Nephron progenitor cell (in vitro differentiated cells): ENCODE results near the gene KREMEN1.

Experiments used
- DNase-seq: peaks from one replicate; pipeline ENCODE4 v3.0.0; 2021
- H3K27ac Mint-ChIP-seq: 2 replicates; pipeline ENCODE4 v1.8.0; 2021; ENCODE audit warnings: mild to moderate bottlenecking, moderate library complexity, mixed read lengths
- H3K27me3 Mint-ChIP-seq: 2 replicates; pipeline ENCODE4 v1.8.0; 2021; ENCODE audit warnings: mild to moderate bottlenecking, low read depth, mixed read lengths; ENCODE audit not compliant: poor library complexity
- H3K36me3 Mint-ChIP-seq: 2 replicates; pipeline ENCODE4 v1.8.0; 2021; ENCODE audit warnings: low read depth, mixed read lengths
- H3K4me1 Mint-ChIP-seq: 2 replicates; pipeline ENCODE4 v1.8.0; 2021; ENCODE audit warnings: mixed read lengths
- H3K4me3 Mint-ChIP-seq: 2 replicates; pipeline ENCODE4 v1.8.0; 2021; ENCODE audit warnings: mild to moderate bottlenecking, moderate library complexity, mixed read lengths
- H3K9me3 Mint-ChIP-seq: 2 replicates; pipeline ENCODE4 v1.8.0; 2021; ENCODE audit warnings: mild to moderate bottlenecking, moderate library complexity, mixed read lengths
- CTCF ChIP-seq: fragments of 200-600 bp; sonication (generic); IDR thresholded peaks from 2 replicates; pipeline ENCODE4 v1.5.0; 2021; ENCODE audit warnings: antibody characterized with exemption

KREMEN1 gene

GRCh38 chr22:29208502-29208862 is 135.6 kb downstream of the KREMEN1 start:
- DNase-seq: no peak
- H3K36me3 Mint-ChIP-seq: no peaks in the 10 kb centered on the region
- H3K4me3 Mint-ChIP-seq: peak overlapping the region; percentile 63
- no peaks in the 10 kb centered on the region for H3K9me3 Mint-ChIP-seq
- H3K27ac Mint-ChIP-seq: no peak overlapping the region
- no peaks in the 10 kb centered on the region for H3K27me3 Mint-ChIP-seq
- no peak for TF ChIP-seq CTCF
- H3K4me1 Mint-ChIP-seq: peaks cover 82% of the 10 kb centered on the region

GRCh38 chr22:29208879-29209623 is 136.2 kb downstream of the KREMEN1 start:
- peak; percentile 47 for DNase-seq
- peaks cover 82% of the 10 kb centered on the region for H3K4me1 Mint-ChIP-seq
- H3K27ac Mint-ChIP-seq: no peak overlapping the region
- H3K27me3 Mint-ChIP-seq: no peaks in the 10 kb centered on the region
- TF ChIP-seq CTCF: no peak
- H3K9me3 Mint-ChIP-seq: no peaks in the 10 kb centered on the region
- no peaks in the 10 kb centered on the region for H3K36me3 Mint-ChIP-seq
- no peak overlapping the region for H3K4me3 Mint-ChIP-seq

GRCh38 chr22:29209624-29209929 is 136.7 kb downstream of the KREMEN1 start:
- H3K36me3 Mint-ChIP-seq: no peaks in the 10 kb centered on the region
- no peaks in the 10 kb centered on the region for H3K9me3 Mint-ChIP-seq
- TF ChIP-seq CTCF: no peak
- peaks cover 82% of the 10 kb centered on the region for H3K4me1 Mint-ChIP-seq
- H3K27me3 Mint-ChIP-seq: no peaks in the 10 kb centered on the region
- peak overlapping the region; percentile 76 for H3K27ac Mint-ChIP-seq
- H3K4me3 Mint-ChIP-seq: peak overlapping the region; percentile 48
- no peak for DNase-seq

GRCh38 chr22:29211066-29211465 is 138.2 kb downstream of the KREMEN1 start:
- H3K27ac Mint-ChIP-seq: peak overlapping the region; percentile 91
- H3K4me1 Mint-ChIP-seq: peaks cover 86% of the 10 kb centered on the region
- no peaks in the 10 kb centered on the region for H3K9me3 Mint-ChIP-seq
- peaks cover 5% of the 10 kb centered on the region for H3K27me3 Mint-ChIP-seq
- H3K36me3 Mint-ChIP-seq: no peaks in the 10 kb centered on the region
- DNase-seq: no peak
- TF ChIP-seq CTCF: no peak
- peak overlapping the region; percentile 59 for H3K4me3 Mint-ChIP-seq

GRCh38 chr22:29211466-29211865 is 138.6 kb downstream of the KREMEN1 start:
- Mint-ChIP-seq H3K36me3 (no peaks in the 10 kb centered on the region), H3K4me3 (peak overlapping the region; percentile 59), H3K27ac (peak overlapping the region; percentile 91), H3K27me3 (peaks cover 5% of the 10 kb centered on the region), H3K9me3 (no peaks in the 10 kb centered on the region), H3K4me1 (peaks cover 84% of the 10 kb centered on the region)
- TF ChIP-seq CTCF: no peak
- no peak for DNase-seq

GRCh38 chr22:29212743-29213142 is 139.9 kb downstream of the KREMEN1 start:
- H3K4me1 Mint-ChIP-seq: peaks cover 72% of the 10 kb centered on the region
- no peaks in the 10 kb centered on the region for H3K9me3 Mint-ChIP-seq
- peak overlapping the region; percentile 37 for H3K4me3 Mint-ChIP-seq
- no peak for TF ChIP-seq CTCF
- no peaks in the 10 kb centered on the region for H3K36me3 Mint-ChIP-seq
- peak overlapping the region; percentile 91 for H3K27ac Mint-ChIP-seq
- no peak for DNase-seq
- H3K27me3 Mint-ChIP-seq: peaks cover 5% of the 10 kb centered on the region
